Stimulated activated CD8-positive, alpha-beta memory T cell treated with anti-CD3 and anti-CD28 coated beads, Interleukin-12 subunit alpha, Interleukin-12 subunit beta, amount 100 ng/mL, for 24 hours (primary cell): ENCODE data around the gene CNKSR3.
"Not testable (repeated sequence)": the region's sequence is repeated elsewhere in the genome, so short reads cannot be mapped to it uniquely, and the experiment has no call there.

ENCODE experiments used
- DNase-seq: peaks from one replicate; pipeline ENCODE4 v3.0.0-alpha.2; 2020; ENCODE audit errors: extremely low read depth

CNKSR3 gene

GRCh38 chr6:154510144-154510905 lies at the start of gene CNKSR3:
Gene CNKSR3 (minus strand): TSS chr6:154510685. CDS start chr6:154510114, 571 bp downstream.
- no peak for DNase-seq

GRCh38 chr6:154558984-154559383 lies 48.5 kb upstream of the CNKSR3 start:
- no peak for DNase-seq

DNA sequence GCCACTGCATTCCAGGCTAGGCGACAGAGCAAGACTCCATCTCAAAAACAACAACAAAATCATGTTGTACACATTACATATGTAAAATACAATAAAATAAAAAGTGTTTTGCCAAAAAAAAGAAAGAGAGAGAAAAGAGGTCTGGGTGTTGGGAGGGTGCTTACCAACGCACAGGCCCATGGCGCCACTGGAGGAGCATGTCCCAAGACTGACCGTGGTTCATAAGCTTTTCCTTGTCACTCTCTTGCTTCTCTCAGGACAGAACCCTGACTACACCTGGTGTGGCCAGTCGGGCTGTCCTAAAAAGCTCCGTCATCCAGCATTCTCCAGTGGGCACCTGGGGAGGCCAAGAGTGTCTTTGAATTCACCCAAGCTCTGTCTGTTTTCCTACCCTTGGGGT lies 48.0 kb upstream of the CNKSR3 start:
- DNase-seq, result no peak

DNA sequence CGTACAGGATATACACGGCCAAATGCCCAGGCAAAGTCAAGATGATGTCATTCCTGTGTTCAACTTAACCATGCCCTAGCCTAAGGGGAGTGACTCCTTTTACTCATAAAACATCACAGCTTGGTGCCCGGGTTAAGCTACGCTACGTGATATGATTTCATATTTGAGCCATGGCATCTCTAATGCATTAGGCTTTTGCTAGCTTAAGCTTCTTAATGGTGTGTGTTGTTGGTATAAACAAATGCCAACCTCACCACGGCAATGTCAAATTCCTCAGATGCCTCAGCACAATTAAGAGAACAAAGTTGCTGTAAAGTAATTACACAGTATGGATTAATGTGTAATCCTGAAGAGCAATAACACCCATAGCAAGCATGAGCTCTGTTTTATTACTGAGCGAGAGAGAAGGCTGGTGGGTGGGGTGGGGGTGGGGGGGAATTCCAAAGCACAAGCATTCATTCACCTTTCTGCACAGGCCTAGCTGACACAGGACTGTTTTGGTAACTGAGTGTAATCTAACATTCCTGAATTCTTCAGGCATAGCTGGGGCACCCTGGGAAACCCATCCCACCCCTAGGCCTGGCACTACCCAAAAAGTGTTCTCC lies 44.7 kb upstream of the CNKSR3 start:
- no peak for DNase-seq

- DNase-seq, result no peak
Observed at GRCh38 chr6:154554491-154554890, 44.0 kb upstream of the CNKSR3 start.

- DNase-seq, result no peak
Observed at GRCh38 chr6:154550779-154551178, 40.3 kb upstream of the CNKSR3 start.

DNA sequence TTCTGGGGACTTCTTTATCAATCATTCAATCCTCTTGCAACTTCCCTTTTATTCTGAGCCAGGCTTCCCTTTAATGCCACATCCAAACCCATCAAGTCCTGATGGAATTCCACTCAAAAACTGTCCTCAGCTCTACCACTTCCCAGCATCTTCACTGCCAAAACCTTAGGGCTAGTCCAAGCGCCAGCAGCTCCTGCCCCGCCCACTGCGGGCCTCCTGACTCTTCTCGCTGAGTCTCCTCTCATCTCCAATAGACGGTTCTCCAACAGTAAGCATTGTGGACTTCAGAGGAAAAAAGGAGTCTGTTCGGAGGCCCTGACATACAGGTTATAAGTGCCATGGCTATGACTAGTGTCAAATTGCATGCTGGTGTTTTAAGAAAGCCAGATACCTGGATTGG lies 38.7 kb upstream of the CNKSR3 start:
- DNase-seq, result no peak

- DNase-seq, result no peak
Observed at GRCh38 chr6:154548130-154548830, 37.8 kb upstream of the CNKSR3 start.

DNA sequence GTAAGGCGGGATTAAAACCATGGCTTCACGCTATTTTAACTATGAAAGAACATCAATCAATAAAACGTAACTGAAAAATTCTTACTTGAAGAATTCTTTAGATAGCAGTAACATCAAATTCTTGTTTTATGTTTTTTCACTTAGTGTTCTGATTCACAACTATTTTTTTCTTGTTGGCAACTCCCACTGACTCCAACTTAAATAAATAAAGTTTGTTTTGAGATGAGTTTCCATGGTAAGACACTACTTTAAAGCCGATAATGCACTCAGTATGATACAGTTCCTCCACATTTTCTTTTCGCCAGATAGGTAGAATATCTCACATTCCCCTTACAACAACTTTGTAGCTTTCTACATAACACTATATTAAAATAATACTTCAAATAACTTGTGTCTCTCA lies 33.1 kb upstream of the CNKSR3 start:
- no peak for DNase-seq

DNA sequence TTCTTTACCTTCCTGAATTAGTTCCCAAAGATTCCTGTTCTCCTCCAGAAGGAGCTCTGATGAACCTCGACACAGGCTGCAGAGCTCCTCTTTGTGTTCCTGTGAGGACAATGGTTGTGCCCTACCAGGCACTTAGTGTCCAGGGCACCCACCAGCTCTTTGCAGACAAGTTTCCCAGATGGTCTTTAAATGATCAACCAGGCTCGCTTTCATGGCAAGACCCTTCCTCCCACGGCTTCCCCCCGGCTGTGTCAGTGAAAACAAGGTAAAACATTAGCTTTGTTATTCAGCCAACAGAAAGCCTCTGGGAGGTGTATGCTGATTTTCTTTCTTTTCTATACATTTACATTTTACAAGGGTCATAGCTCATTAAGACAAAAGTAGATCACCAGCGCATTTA lies 32.3 kb upstream of the CNKSR3 start:
- no peak for DNase-seq

GRCh38 chr6:154541837-154542236 lies 31.4 kb upstream of the CNKSR3 start:
- not testable (repeated sequence) for DNase-seq

- DNase-seq, result no peak
Observed at GRCh38 chr6:154539593-154540269, 29.2 kb upstream of the CNKSR3 start.

DNA sequence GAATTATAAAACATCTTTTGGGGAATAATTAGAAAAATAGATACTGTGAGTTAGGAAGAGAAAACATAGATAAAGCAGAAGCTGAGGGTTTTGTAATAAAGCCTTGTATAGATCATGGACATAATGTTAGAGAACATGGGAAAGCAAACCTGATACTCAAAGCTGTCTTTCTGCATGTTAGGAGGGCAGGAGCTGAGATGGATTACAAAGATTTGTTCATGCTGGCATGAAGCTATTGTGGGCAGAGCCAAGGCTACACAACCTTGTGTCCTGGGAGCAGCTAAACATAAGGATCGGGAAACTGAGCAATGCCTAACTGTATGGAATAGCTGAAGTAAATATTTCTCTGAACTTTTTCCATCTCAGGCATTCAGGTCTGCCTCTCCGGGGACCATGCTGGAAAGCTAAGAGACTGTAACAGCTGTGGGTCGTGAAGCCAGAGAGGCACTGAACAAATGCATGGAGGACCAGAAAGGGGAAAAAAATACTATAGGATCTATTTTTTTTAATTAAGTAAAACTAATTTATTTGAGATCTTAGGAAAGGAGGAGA lies 28.2 kb upstream of the CNKSR3 start:
- no peak for DNase-seq

- DNase-seq, result no peak
Observed at GRCh38 chr6:154537511-154538325, 27.2 kb upstream of the CNKSR3 start.

DNA sequence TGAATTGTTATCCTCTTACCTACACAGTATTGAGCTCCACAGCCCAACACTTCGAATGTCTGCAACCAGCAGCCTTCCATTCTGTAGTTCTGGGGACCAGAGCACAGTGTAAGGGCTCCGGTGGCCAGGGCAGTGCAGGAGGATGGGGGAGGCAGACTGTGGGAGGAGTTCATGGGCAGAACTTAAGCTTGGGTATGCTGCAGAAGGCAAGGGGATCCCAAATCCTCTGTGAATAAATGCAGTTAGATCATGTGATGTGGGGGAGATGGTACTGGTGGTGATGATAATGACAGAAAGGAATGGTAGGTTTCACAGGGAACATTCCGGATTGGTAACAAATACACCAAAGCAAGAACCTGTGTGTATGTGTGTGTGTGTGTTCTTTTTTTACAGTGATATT lies 26.5 kb upstream of the CNKSR3 start:
- DNase-seq, result no peak

DNA sequence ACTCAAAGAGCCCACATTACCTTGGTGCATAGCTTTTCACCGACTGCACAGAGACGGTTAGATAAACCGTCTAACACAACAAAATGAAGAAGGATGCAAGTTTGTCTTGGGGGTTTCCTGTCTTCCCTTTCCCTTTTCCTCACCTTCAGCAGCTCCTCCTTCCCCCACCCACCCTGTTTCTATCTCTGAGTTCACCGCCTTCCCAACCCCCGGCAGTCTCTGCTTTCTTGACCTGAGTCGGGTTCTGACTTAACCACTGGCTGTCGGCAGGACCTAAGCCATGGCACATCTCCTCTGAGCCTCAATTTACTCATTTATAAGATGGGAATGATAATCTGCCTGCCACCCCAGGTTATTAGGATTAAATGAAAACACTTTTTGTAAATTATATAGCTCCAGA lies 25.8 kb upstream of the CNKSR3 start:
- DNase-seq, result no peak

DNA sequence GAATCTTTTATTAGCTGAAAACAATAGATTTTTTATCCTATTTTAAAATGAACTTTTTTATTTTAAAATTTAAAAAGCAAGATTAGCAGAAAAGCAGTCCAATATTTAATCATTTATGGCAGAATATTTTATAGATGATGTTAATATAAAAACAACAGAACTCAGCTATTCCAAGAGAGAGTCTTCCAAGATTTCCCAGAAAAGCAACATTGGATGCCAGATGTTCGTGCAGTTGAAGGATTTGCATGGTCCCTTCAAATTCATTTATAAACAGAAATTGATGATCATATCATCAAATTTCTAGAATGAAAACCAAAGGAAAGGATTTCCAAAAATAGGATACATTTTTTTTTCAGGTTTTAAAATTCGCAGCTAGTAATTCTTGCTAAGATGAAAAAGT lies 25.4 kb upstream of the CNKSR3 start:
- no peak for DNase-seq

DNA sequence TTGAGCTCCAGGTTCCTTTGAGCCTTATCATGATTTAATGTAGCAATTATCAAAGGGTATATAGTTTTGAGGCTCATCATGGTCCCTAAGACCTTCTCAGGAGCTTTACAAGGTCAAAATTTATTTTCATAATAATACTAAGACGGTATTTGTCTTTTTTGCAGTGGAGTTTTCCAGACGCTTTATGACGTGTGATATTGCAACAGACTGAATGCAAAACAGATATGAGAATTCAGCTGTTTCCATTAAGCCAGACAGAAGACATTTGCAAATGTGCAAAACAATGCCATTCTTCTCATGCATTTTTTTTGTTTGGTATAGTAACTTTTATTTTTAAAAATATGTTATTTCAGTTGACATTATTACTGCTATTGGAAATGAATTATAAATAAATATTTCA lies 24.7 kb upstream of the CNKSR3 start:
- DNase-seq, result no peak

- no peak for DNase-seq
Observed at GRCh38 chr6:154534531-154534930, 24.0 kb upstream of the CNKSR3 start.

- no peak for DNase-seq
Observed at GRCh38 chr6:154532426-154532825, 21.9 kb upstream of the CNKSR3 start.

- DNase-seq, result no peak
Observed at GRCh38 chr6:154529957-154530356, 19.5 kb upstream of the CNKSR3 start.
